Stomach (tissue), 4 donors: Measurements from ENCODE around the gene PLCXD3.

Source experiments
- POLR2A ChIP-seq, 4 donors: fragments of 450-650 bp; IDR thresholded peaks; one replicate each; pipeline ENCODE4 v1.6.1; 2016; ENCODE audit warnings: antibody characterized with exemption in 4 of 4, control low read depth in 2 of 4, mild to moderate bottlenecking in 1 of 4, moderate library complexity in 1 of 4
- TF ChIP-seq, protein P1 (sequence below), 7 experiments: fragments of 450-650 bp in 4 of 7; fragments of 200-600 bp in 3 of 7; sonication (generic) in 3 of 7; IDR thresholded peaks; one replicate each; pipeline ENCODE4 v1.5.1; 2016 to 2019; ENCODE audit warnings: antibody characterized with exemption in 7 of 7, control low read depth in 2 of 7, mild to moderate bottlenecking in 1 of 7

DNA sequence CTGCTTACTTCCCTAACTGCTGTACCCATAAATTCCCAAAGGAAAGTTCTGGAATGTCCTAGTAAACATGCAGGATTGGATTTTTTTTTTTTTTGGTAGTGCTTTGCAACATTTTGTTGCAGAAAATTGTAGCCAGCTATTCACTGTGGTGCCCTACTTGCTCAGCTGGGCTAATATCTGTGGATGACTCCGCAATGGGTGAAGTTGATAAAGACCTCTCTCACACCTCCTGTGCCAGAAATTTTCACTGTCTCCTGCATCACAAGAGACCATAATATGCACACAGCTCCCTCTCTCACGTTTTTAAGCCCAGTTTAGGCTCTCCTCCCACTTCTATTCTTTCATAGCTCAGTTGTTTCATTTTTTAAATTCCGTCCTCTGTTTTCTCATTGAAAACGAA lies 160.6 kb downstream of the PLCXD3 start:
- no peak for TF ChIP-seq POLR2A (IDR thresholded peaks at IDR 0.05)
- TF ChIP-seq, protein P1, sequence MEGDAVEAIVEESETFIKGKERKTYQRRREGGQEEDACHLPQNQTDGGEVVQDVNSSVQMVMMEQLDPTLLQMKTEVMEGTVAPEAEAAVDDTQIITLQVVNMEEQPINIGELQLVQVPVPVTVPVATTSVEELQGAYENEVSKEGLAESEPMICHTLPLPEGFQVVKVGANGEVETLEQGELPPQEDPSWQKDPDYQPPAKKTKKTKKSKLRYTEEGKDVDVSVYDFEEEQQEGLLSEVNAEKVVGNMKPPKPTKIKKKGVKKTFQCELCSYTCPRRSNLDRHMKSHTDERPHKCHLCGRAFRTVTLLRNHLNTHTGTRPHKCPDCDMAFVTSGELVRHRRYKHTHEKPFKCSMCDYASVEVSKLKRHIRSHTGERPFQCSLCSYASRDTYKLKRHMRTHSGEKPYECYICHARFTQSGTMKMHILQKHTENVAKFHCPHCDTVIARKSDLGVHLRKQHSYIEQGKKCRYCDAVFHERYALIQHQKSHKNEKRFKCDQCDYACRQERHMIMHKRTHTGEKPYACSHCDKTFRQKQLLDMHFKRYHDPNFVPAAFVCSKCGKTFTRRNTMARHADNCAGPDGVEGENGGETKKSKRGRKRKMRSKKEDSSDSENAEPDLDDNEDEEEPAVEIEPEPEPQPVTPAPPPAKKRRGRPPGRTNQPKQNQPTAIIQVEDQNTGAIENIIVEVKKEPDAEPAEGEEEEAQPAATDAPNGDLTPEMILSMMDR (IDR thresholded peaks at IDR 0.05), result no peak
